Peyer's patch (tissue), 4 donors: ENCODE results near the gene TAPT1. TPM values are rescaled to one million over a fixed set of nuclear protein-coding genes. Genes with fewer than 3 reads are reported as not detected.

Source experiments
- DNase-seq, 3 donors: peaks; one replicate each; pipeline ENCODE4 v3.0.0-alpha.2; 2017 to 2019
- H3K27ac ChIP-seq, 4 donors: fragments of 200-600 bp; sonication (generic); one replicate each; pipeline ENCODE4 v1.5.1; 2016 to 2019
- H3K27me3 ChIP-seq, 2 donors: fragments of 200-600 bp; sonication (generic); one replicate each; pipeline ENCODE4 v1.5.1; 2019
- H3K36me3 ChIP-seq, 3 donors: fragments of 200-600 bp; sonication (generic); one replicate each; pipeline ENCODE4 v1.5.1; 2016 to 2019
- H3K4me1 ChIP-seq, 4 donors: fragments of 200-600 bp; sonication (generic); one replicate each; pipeline ENCODE4 v1.5.1; 2016 to 2019
- H3K4me3 ChIP-seq, 4 donors: fragments of 200-600 bp; sonication (generic); 1 replicate in 3 of 4; 2 replicates in 1 of 4; pipeline ENCODE4 v1.5.1; 2016 to 2019; ENCODE audit warnings: mild to moderate bottlenecking in 1 of 4
- H3K9me3 ChIP-seq, 4 donors: fragments of 200-600 bp; sonication (generic); one replicate each; pipeline ENCODE4 v1.5.1; 2016 to 2019; ENCODE audit warnings: mild to moderate bottlenecking in 1 of 4
- CTCF ChIP-seq, 6 experiments: fragments of 450-650 bp in 4 of 6; fragments of 200-600 bp in 2 of 6; sonication (generic) in 1 of 6; IDR thresholded peaks; one replicate each; pipeline ENCODE4 v1.5.1; 2017 to 2019; ENCODE audit warnings: antibody characterized with exemption in 6 of 6, mild to moderate bottlenecking in 3 of 6, moderate library complexity in 1 of 6
- POLR2A ChIP-seq, 2 donors: fragments of 450-650 bp; IDR thresholded peaks; one replicate each; pipeline ENCODE4 v1.5.1; 2017; ENCODE audit warnings: antibody characterized with exemption in 2 of 2, mild to moderate bottlenecking in 2 of 2, moderate library complexity in 2 of 2
- total RNA-seq, 4 donors: library from RNA; depleted of rRNA; stranded (reverse); fragments of >200 nt; gene quantifications; one replicate each; pipeline ENCODE4 v1.1.0, GENCODE V29; 2016

TAPT1 gene
- total RNA-seq, 4 donors from 2014 or later, result 22.4 to 43.7 (median 33.7) TPM

- TF ChIP-seq POLR2A (IDR thresholded peaks at IDR 0.05), result no peak
- no peak for TF ChIP-seq CTCF (IDR thresholded peaks at IDR 0.05)
- no peak for DNase-seq
Observed at GRCh38 chr4:16235209-16235608, 8.9 kb upstream of the TAPT1 start.

GRCh38 chr4:16233569-16234177 is 7.4 kb upstream of the TAPT1 start:
- Histone ChIP-seq H3K4me1 (no peaks in the 10 kb centered on the region), H3K4me3 (no peak overlapping the region), H3K9me3 (no peaks in the 10 kb centered on the region), H3K36me3 (no peaks in the 10 kb centered on the region), H3K27ac (no peak overlapping the region), H3K27me3 (no peaks in the 10 kb centered on the region)
- TF ChIP-seq POLR2A (IDR thresholded peaks at IDR 0.05) (no peak), CTCF (IDR thresholded peaks at IDR 0.05) (no peak)
- DNase-seq, result no peak

More at GRCh38 chr4:16235209-16235608, 8.9 kb upstream of the TAPT1 start:
- Histone ChIP-seq H3K27ac (no peak overlapping the region), H3K27me3 (no peaks in the 10 kb centered on the region), H3K4me1 (no peaks in the 10 kb centered on the region), H3K9me3 (no peaks in the 10 kb centered on the region), H3K36me3 (no peaks in the 10 kb centered on the region), H3K4me3 (no peak overlapping the region)

- Histone ChIP-seq H3K27ac (no peak overlapping the region), H3K27me3 (no peaks in the 10 kb centered on the region), H3K9me3 (no peaks in the 10 kb centered on the region), H3K36me3 (no peaks in the 10 kb centered on the region), H3K4me1 (no peaks in the 10 kb centered on the region), H3K4me3 (no peak overlapping the region)
- TF ChIP-seq POLR2A (IDR thresholded peaks at IDR 0.05), result no peak
- no peak for TF ChIP-seq CTCF (IDR thresholded peaks at IDR 0.05)
- no peak for DNase-seq
Observed at GRCh38 chr4:16231570-16232245, 5.4 kb upstream of the TAPT1 start.

GRCh38 chr4:16230308-16230707 is 4.0 kb upstream of the TAPT1 start:
- no peak for DNase-seq
- Histone ChIP-seq H3K4me1 (peaks cover 0 to 1% (median under 1%) of the 10 kb centered on the region in 4 donors), H3K27me3 (no peaks in the 10 kb centered on the region), H3K9me3 (no peaks in the 10 kb centered on the region), H3K36me3 (no peaks in the 10 kb centered on the region), H3K4me3 (no peak overlapping the region), H3K27ac (no peak overlapping the region)
- TF ChIP-seq POLR2A (IDR thresholded peaks at IDR 0.05) (no peak), CTCF (IDR thresholded peaks at IDR 0.05) (no peak)

GRCh38 chr4:16229604-16230003 is 3.3 kb upstream of the TAPT1 start:
- DNase-seq, result no peak
- TF ChIP-seq POLR2A (IDR thresholded peaks at IDR 0.05) (no peak), CTCF (IDR thresholded peaks at IDR 0.05) (no peak)
- Histone ChIP-seq H3K27me3 (no peaks in the 10 kb centered on the region), H3K9me3 (no peaks in the 10 kb centered on the region), H3K27ac (no peak overlapping the region), H3K4me1 (peaks cover 0 to 8% (median 4%) of the 10 kb centered on the region in 4 donors), H3K4me3 (no peak overlapping the region), H3K36me3 (no peaks in the 10 kb centered on the region)
